ENCODE data around the gene SLC2A13.

Gene SLC2A13

GRCh38 chr12:39860695-39861094 is 245.2 kb downstream of the SLC2A13 start:
- H3K4me1 ChIP-seq (ENCODE audit: control insufficient read depth, insufficient read depth, low read length), result no peaks in the 10 kb centered on the region
- no peak for TF ChIP-seq ZNF214 (tag by site-specific recombination; IDR thresholded peaks at IDR 0.05; ENCODE audit: borderline replicate concordance)
- no peak for TF ChIP-seq ZNF211 (tag by site-specific recombination; IDR thresholded peaks at IDR 0.05; ENCODE audit: low read depth)
- TF ChIP-seq HOXD13 (CRISPR knock-in tag; IDR thresholded peaks at IDR 0.05; ENCODE audit: borderline replicate concordance), result no peak
- no peak for TF ChIP-seq ZNF610 (tag by site-specific recombination; IDR thresholded peaks at IDR 0.05; ENCODE audit: borderline replicate concordance)
- TF ChIP-seq ZBTB49 (tag by site-specific recombination; IDR thresholded peaks at IDR 0.05; ENCODE audit: low read depth), result no peak
- no peak for TF ChIP-seq ZNF223 (tag by site-specific recombination; IDR thresholded peaks at IDR 0.05)
- no peak for TF ChIP-seq ZNF626 (tag by site-specific recombination; IDR thresholded peaks at IDR 0.05)
- CTCF ChIA-PET, result interaction anchor here (0.6 kb wide), 2 partner anchors 148 to 492 kb away, joined by 3 read pairs; no protein-coding TSS in a partner anchor
- POLR2A ChIA-PET, result no interaction called here
- no peak overlapping the region for H3K27ac ChIP-seq (ENCODE audit: extremely low read depth, low read depth, low read length)
- H3K36me3 ChIP-seq (ENCODE audit: control insufficient read depth in 2 of 2, insufficient read depth in 1 of 2, low read length in 2 of 2), result no peaks in the 10 kb centered on the region
- no peaks in the 10 kb centered on the region for H3K9me3 ChIP-seq (ENCODE audit: control insufficient read depth, insufficient read depth, low read depth, low read length)
- H3K4me3 ChIP-seq (ENCODE audit: low read depth, low read length), result no peak overlapping the region

- TF ChIP-seq ZNF580 (tag by site-specific recombination; IDR thresholded peaks at IDR 0.05), result no peak
- no peak for TF ChIP-seq HOXD13 (CRISPR knock-in tag; IDR thresholded peaks at IDR 0.05; ENCODE audit: borderline replicate concordance)
- TF ChIP-seq GLIS2 (tag by site-specific recombination; IDR thresholded peaks at IDR 0.05), result no peak
- no peak for TF ChIP-seq ZNF48 (tag by site-specific recombination; IDR thresholded peaks at IDR 0.05)
- no peak for TF ChIP-seq ZNF521 (tag by site-specific recombination; IDR thresholded peaks at IDR 0.05)
- Histone ChIP-seq H3K4me3 (ENCODE audit: low read depth, low read length) (no peak overlapping the region), H3K9me3 (ENCODE audit: control insufficient read depth, insufficient read depth, low read depth, low read length) (no peaks in the 10 kb centered on the region), H3K36me3 (ENCODE audit: control insufficient read depth in 2 of 2, insufficient read depth in 1 of 2, low read length in 2 of 2) (peaks cover 0 to 8% of the 10 kb centered on the region in 2 experiments; a peak in 1 of 3 replicates), H3K4me1 (ENCODE audit: control insufficient read depth, insufficient read depth, low read length) (no peaks in the 10 kb centered on the region), H3K27ac (ENCODE audit: extremely low read depth, low read depth, low read length) (no peak overlapping the region)
- ChIA-PET CTCF (no interaction called here), POLR2A (no interaction called here)
Observed at GRCh38 chr12:39853003-39853402, 252.9 kb downstream of the SLC2A13 start.

- Histone ChIP-seq H3K36me3 (ENCODE audit: control insufficient read depth in 2 of 2, insufficient read depth in 1 of 2, low read length in 2 of 2) (peaks cover 0 to 8% of the 10 kb centered on the region in 2 experiments; a peak in 1 of 3 replicates), H3K27ac (ENCODE audit: extremely low read depth, low read depth, low read length) (no peak overlapping the region), H3K9me3 (ENCODE audit: control insufficient read depth, insufficient read depth, low read depth, low read length) (no peaks in the 10 kb centered on the region), H3K4me3 (ENCODE audit: low read depth, low read length) (no peak overlapping the region), H3K4me1 (ENCODE audit: control insufficient read depth, insufficient read depth, low read length) (no peaks in the 10 kb centered on the region)
- ChIA-PET CTCF (no interaction called here), POLR2A (no interaction called here)
- TF ChIP-seq ZNF2 (tag by site-specific recombination; IDR thresholded peaks at IDR 0.05), result no peak
- no peak for TF ChIP-seq ZFP69B (tag by site-specific recombination; IDR thresholded peaks at IDR 0.05)
- TF ChIP-seq ZNF324 (tag by site-specific recombination; IDR thresholded peaks at IDR 0.05), result no peak
- no peak for TF ChIP-seq GLI4 (tag by site-specific recombination; IDR thresholded peaks at IDR 0.05)
- TF ChIP-seq ZNF169 (tag by site-specific recombination; IDR thresholded peaks at IDR 0.05), result no peak
- no peak for TF ChIP-seq ZNF366 (tag by site-specific recombination; conservative IDR thresholded peaks at IDR 0.05)
- no peak for TF ChIP-seq ZNF274 (IDR thresholded peaks at IDR 0.05; ENCODE audit: low read length)
- no peak for TF ChIP-seq ZNF274 (tag by site-specific recombination; IDR thresholded peaks at IDR 0.05; ENCODE audit: borderline replicate concordance)
- no peak for TF ChIP-seq ZNF202 (tag by site-specific recombination; IDR thresholded peaks at IDR 0.05; ENCODE audit: borderline replicate concordance)
- TF ChIP-seq OVOL3 (tag by site-specific recombination; IDR thresholded peaks at IDR 0.05), result no peak
- no peak for TF ChIP-seq ZSCAN4 (tag by site-specific recombination; IDR thresholded peaks at IDR 0.05)
- TF ChIP-seq ZNF148 (tag by site-specific recombination; IDR thresholded peaks at IDR 0.05; ENCODE audit: borderline replicate concordance), result no peak
- no peak for TF ChIP-seq MYNN (tag by site-specific recombination; IDR thresholded peaks at IDR 0.05; ENCODE audit: borderline replicate concordance)
- no peak for TF ChIP-seq ZNF596 (tag by site-specific recombination; IDR thresholded peaks at IDR 0.05)
- TF ChIP-seq ZNF645 (tag by site-specific recombination; IDR thresholded peaks at IDR 0.05), result no peak
Observed at GRCh38 chr12:39852346-39852745, 253.5 kb downstream of the SLC2A13 start.

Data from HEK293 (cell line).